NCI-H82 treated with DMSO at 0.1 percent for 48 hours (cell line): ENCODE data around the gene MAGIX.

Experiments
- DNase-seq: peaks from one replicate; lab custom pipeline; 2025; ENCODE audit not compliant: unreplicated experiment; lab: John Stamatoyannopoulos, UW

The MAGIX gene

GRCh38 chrX:49204017-49204416 lies 41.5 kb downstream of the MAGIX start:
- DNase-seq: no peak

GRCh38 chrX:49204709-49205108 lies 42.2 kb downstream of the MAGIX start:
- no peak for DNase-seq

- no peak for DNase-seq
These were observed 42.9 kb downstream of the MAGIX start for GRCh38 chrX:49205443-49205842.

DNA sequence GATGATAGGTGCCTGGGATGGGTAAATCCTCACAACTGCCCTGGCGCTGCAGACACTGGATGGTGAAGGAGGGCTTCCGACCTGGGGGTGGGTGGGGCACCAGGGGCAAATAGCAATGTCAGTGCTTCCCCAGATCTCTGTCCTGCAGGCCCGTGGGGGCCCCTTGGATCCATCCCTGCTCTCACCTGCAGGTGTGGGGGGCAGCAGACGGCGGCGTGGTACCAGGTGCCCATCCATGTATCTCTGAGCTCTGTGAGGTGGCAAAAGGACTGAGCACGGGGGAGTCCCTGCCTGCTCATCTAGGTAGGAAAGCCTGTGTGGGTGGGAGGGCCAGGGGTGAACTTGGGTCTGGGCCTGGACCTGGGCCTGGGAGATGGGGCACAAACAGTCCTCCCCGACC lies 44.0 kb downstream of the MAGIX start:
- DNase-seq: no peak

DNA sequence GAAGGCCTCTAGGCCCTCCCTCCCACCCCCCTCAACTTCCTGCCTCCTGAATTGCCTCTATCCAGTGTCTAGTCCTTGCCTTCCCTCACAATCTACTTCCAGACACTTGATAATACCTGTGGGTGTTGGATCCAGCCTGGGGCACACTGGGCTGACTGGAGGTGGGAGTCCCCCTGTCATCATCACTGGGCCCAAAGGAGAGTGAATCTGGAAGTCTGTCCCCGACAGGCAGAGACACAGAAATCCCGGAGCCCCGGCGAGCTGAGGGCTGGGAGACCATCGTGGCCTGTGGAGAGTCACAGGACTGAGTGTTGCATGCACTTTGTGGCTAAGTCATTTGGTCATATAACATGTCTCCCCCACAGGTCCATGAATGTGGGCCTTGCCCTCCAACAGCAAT lies 45.8 kb downstream of the MAGIX start:
- no peak for DNase-seq

DNA sequence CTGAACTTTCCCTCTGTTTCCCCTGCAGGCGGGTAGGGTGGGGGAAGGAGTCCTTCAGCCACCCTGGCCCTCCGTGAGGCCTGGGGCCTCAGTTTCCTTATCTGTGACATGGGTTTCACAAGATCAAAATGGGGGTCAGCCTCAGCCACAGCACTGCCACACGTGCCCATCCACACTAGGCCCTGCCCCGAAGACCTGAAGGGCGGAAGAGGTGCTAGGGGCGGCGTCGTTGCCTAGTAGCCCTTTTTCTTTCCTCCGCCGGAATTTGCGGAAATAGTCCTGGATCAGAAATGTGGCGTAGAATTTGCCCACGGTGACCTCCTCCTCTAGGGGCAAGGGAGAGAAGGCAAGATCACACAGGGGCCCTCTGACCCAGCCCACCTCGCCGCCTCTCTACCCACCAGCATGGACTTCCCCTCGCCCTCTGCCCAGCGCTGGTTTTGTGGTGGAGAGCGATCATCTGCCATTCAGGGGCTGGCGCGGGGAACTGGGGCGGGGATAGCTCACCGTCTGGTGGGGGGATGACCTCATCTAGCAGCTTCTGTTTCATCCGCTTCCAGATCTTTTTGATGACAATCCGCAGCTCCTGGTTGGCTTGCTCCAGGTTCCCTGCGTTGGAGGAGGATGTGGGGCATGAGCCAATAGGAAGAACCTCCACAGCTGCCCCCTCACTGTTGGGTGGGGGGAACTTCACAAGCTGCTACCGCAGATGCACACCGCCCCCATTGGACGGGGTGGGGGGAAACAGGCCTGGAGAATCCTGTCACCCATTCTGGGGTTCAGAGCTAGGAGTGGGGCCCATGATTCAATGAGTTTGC lies 47.1 kb downstream of the MAGIX start:
- DNase-seq: peak; percentile 58

DNA sequence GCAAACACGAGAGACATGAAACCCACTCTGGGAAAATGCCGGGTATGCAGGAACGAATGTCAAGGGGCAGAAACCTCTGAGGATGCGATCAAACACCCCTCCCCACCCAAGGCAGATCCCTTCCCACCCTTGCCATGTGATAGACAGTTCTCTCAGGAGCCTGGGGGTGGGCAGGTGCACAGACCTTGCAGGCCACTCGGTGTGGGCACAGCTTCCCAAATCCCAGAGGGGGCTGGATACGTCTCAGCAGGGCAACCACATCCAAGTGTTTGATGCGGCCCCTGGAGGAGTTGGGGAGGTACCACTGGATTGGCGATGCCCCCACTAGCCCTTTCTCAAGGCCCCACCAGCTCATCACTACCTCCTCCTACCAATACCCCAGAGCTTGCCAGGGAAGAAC lies 47.8 kb downstream of the MAGIX start:
- DNase-seq: no peak

DNA sequence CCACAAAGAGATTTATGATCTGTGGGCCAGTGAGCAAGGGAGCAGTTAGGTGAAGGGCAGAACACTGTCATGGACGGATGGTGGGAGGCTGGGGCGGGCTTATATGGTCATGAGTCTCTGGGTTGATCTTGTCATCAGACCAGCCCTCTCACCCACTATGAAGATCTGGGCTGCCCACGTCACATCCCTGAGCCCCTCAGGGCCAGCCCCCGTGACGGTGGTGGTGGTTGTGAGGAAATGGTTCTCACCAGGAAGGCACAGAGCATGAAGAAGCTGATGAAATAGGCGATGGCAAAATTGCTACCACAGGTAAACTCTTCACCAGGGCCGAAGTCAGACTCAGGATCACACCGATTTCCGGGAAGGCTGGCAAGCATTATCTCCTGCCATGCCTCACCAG lies 48.5 kb downstream of the MAGIX start:
- DNase-seq: no peak

DNA sequence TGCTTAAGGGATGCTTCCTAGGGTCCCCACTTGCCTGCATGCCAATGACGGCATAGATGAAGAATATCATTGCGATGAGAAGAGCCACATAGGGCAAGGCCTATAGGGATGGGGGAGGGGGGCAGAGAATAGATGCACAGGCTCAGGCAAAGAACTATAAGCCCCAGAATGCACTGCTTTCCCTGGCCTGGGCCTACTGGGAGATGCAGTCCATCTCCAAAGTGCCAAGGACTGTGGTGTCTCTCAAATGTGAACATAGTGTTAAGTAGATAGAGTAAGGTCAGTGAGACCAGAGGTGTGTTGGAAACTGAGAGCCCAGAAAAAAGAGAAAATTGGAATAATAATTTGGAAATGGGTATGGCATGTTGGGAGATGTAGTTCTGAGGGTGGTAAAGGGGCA lies 49.7 kb downstream of the MAGIX start:
- no peak for DNase-seq

GRCh38 chrX:49212861-49213260 lies 50.3 kb downstream of the MAGIX start:
- DNase-seq: no peak

DNA sequence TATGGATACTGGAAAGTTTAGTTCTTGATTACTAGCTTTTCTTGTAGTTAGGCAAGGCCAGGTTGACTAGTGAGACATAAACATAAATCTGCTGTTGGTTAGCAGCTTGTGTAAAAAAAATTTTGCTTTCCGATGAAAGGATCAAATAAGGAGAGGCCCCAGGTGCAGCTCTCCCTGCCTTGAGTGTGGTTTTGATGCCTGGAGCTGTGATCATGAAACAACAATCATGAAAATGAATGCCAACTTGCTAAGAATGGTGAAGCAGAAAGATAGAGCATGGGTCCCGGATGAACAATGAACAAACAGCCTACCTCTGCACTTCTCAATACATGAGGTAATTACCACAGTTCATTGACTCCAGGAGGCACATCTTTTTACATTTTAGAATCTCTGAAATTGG lies 51.9 kb downstream of the MAGIX start:
- no peak for DNase-seq

GRCh38 chrX:49214996-49215526 lies 52.5 kb downstream of the MAGIX start:
- no peak for DNase-seq
